Duodenal mucosa (tissue), 2 donors: ENCODE measurements around the gene PSME1.

ENCODE experiments used
- H3K27ac ChIP-seq: one replicate; pipeline ENCODE4 v1.7.0; 2013; ENCODE audit warnings: low read depth, low read length
- H3K27me3 ChIP-seq, 2 donors: one replicate each; pipeline ENCODE4 v1.7.0; 2013; ENCODE audit warnings: low read length in 2 of 2, control low read depth in 1 of 2; ENCODE audit not compliant: insufficient read depth in 2 of 2, control insufficient read depth in 1 of 2
- H3K36me3 ChIP-seq, 2 donors: one replicate each; pipeline ENCODE4 v1.7.0; 2013; ENCODE audit warnings: low read length in 2 of 2, control low read depth in 1 of 2; ENCODE audit not compliant: insufficient read depth in 2 of 2, control insufficient read depth in 1 of 2
- H3K4me1 ChIP-seq, 2 donors: one replicate each; pipeline ENCODE4 v1.7.0; 2013; ENCODE audit warnings: low read length in 2 of 2, control low read depth in 1 of 2; ENCODE audit not compliant: insufficient read depth in 2 of 2, control insufficient read depth in 1 of 2
- H3K4me3 ChIP-seq, 2 donors: one replicate each; pipeline ENCODE4 v1.7.0; 2013; ENCODE audit warnings: low read length in 2 of 2, low read depth in 1 of 2
- H3K9ac ChIP-seq, 2 donors: one replicate each; pipeline ENCODE4 v1.7.0; 2013; ENCODE audit warnings: low read length in 2 of 2, low read depth in 1 of 2
- H3K9me3 ChIP-seq, 2 donors: one replicate each; pipeline ENCODE4 v1.7.0; 2013; ENCODE audit warnings: low read length in 2 of 2, control low read depth in 1 of 2; ENCODE audit not compliant: control insufficient read depth in 1 of 2

The PSME1 gene

DNA sequence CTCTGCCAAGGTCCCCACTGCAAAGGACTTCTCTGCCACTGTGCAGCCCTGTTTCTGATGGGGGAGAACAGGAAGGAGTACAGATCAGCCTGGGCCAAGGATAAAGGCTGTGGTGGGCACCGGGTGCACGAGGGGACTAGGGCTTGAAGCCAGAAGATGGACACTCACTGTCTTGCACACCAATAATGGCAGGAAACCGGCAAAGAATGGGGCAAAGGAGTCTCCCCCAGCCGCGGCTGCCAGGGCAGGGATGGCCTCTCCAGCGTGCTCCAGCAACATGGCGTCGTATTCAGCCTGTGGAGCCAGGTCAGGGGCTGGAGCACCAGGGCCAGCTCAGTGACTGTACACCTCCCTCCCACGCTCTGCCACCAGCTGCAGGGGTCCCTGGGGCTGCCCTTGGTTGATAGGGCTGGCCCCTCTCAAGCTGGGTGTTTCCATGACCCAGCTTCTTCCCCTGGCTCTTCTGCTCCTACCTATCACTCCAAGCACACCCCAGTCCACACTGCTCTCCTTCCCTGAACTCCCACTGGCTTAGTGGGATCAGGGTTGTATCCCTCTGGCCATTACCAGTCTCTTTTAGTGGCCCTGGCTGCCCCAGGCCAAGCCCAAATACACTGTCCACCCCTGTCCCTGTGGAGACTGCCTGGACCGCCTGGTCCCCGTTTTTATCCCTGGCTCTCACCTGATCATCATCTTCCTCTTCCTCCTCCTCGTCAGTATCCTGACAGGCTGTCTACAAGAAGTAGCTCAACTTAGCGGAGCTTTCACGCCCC is 46.3 kb downstream of the PSME1 start:
- Histone ChIP-seq H3K4me3 (no peak overlapping the region), H3K9me3 (no peaks in the 10 kb centered on the region), H3K9ac (no peak overlapping the region), H3K4me1 (peaks cover 0 to 1% of the 10 kb centered on the region in 2 donors), H3K27ac (no peak overlapping the region), H3K27me3 (no peaks in the 10 kb centered on the region), H3K36me3 (peaks cover 51 to 93% of the 10 kb centered on the region in 2 donors)

DNA sequence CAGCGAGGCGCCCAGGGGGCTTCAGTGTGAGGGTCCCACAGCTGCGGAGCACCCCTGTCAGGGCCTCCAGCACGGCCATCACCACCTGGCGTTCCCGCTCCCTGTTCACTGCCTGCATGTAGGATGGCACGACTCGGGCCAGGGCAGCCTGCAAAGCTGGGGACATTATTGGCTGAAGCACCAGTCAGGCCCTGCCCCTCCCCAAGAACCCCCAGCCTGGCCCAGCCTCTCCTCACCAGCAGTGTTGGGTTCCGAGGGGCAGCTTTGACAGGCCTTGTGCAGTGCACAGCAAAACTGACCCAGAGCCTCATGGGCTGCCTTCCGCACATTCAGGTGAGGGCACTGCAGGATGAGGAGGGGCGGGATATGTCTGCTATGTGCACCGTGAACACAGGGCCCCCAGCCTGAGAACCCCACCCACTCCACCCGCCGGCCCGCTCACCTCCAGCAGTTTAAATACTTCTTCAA is 47.1 kb downstream of the PSME1 start:
- Histone ChIP-seq H3K27me3 (no peaks in the 10 kb centered on the region), H3K4me3 (no peak overlapping the region), H3K9ac (no peak overlapping the region), H3K4me1 (peaks cover 6 to 9% of the 10 kb centered on the region in 2 donors), H3K36me3 (peaks cover 47 to 86% of the 10 kb centered on the region in 2 donors), H3K27ac (no peak overlapping the region), H3K9me3 (no peaks in the 10 kb centered on the region)

GRCh38 chr14:24184104-24184970 is 48.3 kb downstream of the PSME1 start:
- Histone ChIP-seq H3K27ac (no peak overlapping the region), H3K9ac (no peak overlapping the region), H3K4me1 (peaks cover 14 to 15% of the 10 kb centered on the region in 2 donors), H3K27me3 (no peaks in the 10 kb centered on the region), H3K9me3 (no peaks in the 10 kb centered on the region), H3K36me3 (peaks cover 43 to 73% of the 10 kb centered on the region in 2 donors), H3K4me3 (no peak overlapping the region)

DNA sequence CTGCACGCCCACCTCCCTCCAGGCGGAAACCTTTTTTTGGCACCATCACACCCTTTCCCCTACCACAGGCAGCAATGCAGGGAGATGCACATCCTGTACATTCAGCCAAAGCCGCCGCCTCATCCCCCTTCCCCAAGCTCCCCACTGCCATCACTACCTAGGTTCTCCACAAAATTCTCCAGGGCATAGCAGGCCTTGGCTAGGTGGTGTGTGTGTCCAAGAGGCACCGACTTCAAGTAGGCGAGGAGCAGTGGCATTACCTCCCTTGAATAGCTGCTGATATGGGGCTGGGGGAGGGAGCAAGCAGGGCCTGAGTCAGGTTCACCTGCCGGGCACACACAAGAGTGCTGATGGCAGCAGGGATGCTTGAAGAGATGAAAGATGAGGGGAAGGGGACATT is 49.0 kb downstream of the PSME1 start:
- H3K36me3 ChIP-seq, result peaks cover 43 to 71% of the 10 kb centered on the region in 2 donors

DNA sequence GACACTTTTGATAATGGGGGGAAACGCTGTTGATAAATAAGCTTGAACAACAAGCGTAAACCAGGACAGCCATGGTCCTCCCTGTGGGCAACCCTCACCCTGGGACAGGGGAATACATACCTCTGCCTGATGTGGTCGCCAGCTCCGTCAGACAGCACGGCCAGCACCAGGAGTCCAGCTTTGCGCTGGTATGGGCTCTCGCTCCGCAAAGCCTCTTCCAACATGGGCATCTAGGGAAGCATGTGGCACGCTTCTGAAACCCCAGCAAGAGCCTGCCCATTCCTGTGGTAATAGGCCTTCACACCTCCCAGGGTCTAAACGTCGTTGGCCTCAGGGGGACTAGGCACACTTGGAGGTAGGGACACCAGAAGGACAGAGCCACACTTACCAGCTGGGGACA is 49.7 kb downstream of the PSME1 start:
- H3K9me3 ChIP-seq, result no peaks in the 10 kb centered on the region
- no peak overlapping the region for H3K27ac ChIP-seq
- H3K9ac ChIP-seq, result no peak overlapping the region
- peaks cover 41 to 70% of the 10 kb centered on the region in 2 donors for H3K36me3 ChIP-seq
- peaks cover 14 to 17% of the 10 kb centered on the region in 2 donors for H3K4me1 ChIP-seq
- H3K4me3 ChIP-seq, result no peak overlapping the region
- H3K27me3 ChIP-seq, result no peaks in the 10 kb centered on the region

More for the DNA sequence above, 49.0 kb downstream of the PSME1 start:
- Histone ChIP-seq H3K9ac (no peak overlapping the region), H3K4me1 (peaks cover 14 to 17% of the 10 kb centered on the region in 2 donors), H3K27me3 (no peaks in the 10 kb centered on the region), H3K4me3 (no peak overlapping the region), H3K9me3 (no peaks in the 10 kb centered on the region), H3K27ac (no peak overlapping the region)

DNA sequence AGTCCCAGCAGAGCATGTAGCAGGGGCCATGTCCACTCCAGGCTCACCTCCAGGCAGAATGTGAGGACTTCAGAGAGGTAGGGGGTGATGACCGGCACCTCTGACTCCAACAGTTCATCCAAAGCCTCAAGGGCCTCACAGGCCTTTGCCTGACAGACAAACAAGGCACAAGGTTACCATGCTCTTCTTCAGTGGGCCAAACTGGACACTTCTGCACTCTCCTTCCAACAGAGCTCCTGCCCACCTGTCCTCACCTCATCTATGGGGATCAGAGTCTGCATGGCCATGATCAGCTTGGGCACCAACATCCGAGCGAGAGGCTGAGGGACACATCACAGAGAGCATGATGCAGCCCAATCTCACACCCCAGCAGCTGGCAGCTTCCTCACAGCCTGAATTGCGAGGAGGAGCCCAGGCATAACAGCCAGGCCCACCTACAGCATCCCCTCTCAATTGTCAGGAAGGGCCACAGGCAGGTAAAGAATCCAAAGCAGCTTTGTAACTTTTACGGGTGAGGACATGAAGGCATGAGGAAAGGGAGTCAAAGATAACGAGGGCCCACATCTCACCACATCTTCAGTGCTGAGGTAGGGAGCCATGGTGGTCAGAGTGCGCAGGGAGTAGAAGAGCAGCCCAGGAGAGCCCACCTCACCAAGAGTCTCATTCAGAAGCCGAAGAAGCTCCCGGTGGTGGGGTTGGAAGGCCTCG is 51.0 kb downstream of the PSME1 start:
- peaks cover 14 to 17% of the 10 kb centered on the region in 2 donors for H3K4me1 ChIP-seq
- H3K36me3 ChIP-seq, result peaks cover 35 to 66% of the 10 kb centered on the region in 2 donors
- H3K9me3 ChIP-seq, result no peaks in the 10 kb centered on the region
- no peak overlapping the region for H3K9ac ChIP-seq
- no peak overlapping the region for H3K27ac ChIP-seq
- H3K27me3 ChIP-seq, result no peaks in the 10 kb centered on the region
- no peak overlapping the region for H3K4me3 ChIP-seq

DNA sequence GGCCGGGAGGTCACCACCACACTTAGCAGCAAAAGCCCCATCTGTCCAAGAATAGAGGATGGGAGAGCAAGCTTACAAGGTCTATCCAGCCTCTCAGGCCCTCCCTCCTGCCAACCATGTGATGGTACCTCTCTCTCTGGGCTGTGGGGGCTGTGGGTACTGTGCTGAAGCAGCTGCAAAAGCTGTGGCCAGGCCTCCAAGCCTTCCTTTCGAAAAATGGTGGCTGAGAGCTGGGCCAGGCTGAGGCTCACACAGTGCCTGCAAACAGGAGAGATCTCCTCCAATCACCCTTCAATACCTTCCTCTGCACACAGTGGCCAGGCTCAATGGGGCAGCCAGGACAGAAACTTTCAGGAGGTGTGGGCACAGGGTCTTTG is 51.5 kb downstream of the PSME1 start:
- Histone ChIP-seq H3K9ac (peak overlapping the region; percentile 10 to 44), H3K27me3 (no peaks in the 10 kb centered on the region), H3K9me3 (no peaks in the 10 kb centered on the region), H3K36me3 (peaks cover 35 to 66% of the 10 kb centered on the region in 2 donors), H3K4me3 (peak overlapping the region; percentile 79 to 85), H3K4me1 (peaks cover 14 to 17% of the 10 kb centered on the region in 2 donors), H3K27ac (no peak overlapping the region)
